B cell (primary cell): ENCODE measurements around the gene TENM4.

Experiments used
- EZH2 ChIP-seq: IDR thresholded peaks from 2 replicates; pipeline ENCODE4 v1.6.1; 2012; ENCODE audit warnings: borderline replicate concordance, low read depth, mild to moderate bottlenecking, moderate library complexity, low read length; ENCODE audit not compliant: insufficient read depth, poor library complexity, severe bottlenecking
- TF ChIP-seq, protein P1 (sequence below): fragments of 200-600 bp; IDR thresholded peaks from one replicate; pipeline ENCODE4 v1.8.0; 2022; ENCODE audit warnings: antibody characterized with exemption, mild to moderate bottlenecking

DNA sequence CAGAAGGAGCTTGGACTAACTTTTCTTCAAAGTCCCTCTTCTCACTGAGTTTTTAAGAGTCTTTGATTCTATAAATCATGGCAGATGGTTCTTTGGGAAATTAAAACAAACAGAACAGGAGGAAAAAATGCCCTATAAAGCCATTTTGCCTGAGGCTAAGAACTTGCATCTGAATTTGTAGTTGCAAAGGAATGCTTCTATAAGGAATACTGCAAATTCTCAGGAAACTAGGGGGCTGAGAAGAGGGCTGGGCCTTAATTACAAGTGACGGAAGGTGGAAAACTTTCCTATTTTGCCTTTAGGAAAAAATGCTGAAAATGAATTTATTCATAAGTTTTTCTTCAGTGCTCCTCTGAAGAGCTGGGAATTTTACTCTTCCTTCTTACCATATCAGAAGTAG is 776.2 kb downstream of the TENM4 start:
- TF ChIP-seq, protein P1, sequence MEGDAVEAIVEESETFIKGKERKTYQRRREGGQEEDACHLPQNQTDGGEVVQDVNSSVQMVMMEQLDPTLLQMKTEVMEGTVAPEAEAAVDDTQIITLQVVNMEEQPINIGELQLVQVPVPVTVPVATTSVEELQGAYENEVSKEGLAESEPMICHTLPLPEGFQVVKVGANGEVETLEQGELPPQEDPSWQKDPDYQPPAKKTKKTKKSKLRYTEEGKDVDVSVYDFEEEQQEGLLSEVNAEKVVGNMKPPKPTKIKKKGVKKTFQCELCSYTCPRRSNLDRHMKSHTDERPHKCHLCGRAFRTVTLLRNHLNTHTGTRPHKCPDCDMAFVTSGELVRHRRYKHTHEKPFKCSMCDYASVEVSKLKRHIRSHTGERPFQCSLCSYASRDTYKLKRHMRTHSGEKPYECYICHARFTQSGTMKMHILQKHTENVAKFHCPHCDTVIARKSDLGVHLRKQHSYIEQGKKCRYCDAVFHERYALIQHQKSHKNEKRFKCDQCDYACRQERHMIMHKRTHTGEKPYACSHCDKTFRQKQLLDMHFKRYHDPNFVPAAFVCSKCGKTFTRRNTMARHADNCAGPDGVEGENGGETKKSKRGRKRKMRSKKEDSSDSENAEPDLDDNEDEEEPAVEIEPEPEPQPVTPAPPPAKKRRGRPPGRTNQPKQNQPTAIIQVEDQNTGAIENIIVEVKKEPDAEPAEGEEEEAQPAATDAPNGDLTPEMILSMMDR, result no peak
- no peak for TF ChIP-seq EZH2
